Activated CD8-positive, alpha-beta memory T cell treated with anti-CD3 and anti-CD28 coated beads, Interleukin-2, amount 50 U/mL, for 4 hours (primary cell): ENCODE results near the gene NAALADL2.
"Not testable (repeated sequence)": the region's sequence is repeated elsewhere in the genome, so short reads cannot be mapped to it uniquely, and the experiment has no call there.

Source experiments
- DNase-seq: peaks from one replicate; pipeline ENCODE4 v3.0.0-alpha.2; 2020

NAALADL2 gene

DNA sequence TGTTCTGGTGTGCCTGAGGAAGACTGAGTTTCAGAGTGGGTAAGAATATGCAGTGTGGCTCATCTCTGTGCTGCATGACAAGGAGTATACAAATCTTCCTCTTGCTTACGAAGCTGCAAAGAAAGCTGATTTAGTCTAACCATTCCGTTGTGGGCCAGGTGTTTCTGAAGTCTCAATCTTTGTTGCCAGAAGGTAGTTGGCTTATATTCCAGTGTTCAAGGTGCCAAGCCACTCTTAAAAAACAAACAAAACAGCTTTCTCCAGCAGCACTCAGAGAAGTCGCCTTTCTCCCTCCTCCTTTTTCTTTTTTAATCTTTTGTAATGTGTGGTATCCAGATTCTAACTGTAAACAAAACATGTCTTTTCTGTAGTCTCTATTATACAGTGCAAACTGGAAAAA lies 872.4 kb downstream of the NAALADL2 start:
- DNase-seq = no peak

DNA sequence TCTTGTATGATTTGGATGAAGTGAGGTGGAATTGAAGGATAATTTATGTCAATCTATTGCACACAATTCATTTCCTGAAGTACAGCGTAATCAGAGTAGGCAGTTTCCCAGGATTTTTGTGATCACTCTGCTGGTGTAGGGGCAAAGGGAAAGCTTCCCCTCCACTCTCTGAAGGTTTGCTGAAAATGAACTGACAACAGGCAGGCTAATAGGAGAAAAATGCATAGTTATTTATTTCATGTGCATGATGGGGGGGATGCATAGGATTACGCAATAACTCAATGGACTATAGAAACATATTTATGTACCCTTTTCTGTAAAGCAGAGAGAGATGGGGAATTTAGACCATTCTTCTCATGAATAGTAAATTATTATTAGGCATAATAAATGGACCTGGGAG lies 872.9 kb downstream of the NAALADL2 start:
- no peak for DNase-seq

DNA sequence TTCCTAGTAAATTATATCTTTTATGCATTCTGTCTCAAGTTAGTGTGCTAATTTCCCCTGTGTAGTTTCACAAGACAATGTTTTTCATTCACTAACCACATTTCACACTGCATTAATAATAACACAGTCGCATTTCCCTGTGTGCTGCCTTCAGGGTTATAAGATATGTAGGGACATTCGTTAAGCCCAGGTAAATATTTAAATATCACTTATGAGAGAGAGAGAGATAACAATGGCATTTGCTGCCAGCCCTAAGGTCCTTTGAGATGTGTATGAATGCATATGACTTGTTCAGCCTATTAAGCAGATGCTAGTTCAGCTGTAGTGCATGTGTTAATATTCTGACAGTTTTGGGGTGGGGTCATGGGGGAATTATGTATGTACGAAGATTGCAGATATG lies 876.7 kb downstream of the NAALADL2 start:
- DNase-seq = no peak

DNA sequence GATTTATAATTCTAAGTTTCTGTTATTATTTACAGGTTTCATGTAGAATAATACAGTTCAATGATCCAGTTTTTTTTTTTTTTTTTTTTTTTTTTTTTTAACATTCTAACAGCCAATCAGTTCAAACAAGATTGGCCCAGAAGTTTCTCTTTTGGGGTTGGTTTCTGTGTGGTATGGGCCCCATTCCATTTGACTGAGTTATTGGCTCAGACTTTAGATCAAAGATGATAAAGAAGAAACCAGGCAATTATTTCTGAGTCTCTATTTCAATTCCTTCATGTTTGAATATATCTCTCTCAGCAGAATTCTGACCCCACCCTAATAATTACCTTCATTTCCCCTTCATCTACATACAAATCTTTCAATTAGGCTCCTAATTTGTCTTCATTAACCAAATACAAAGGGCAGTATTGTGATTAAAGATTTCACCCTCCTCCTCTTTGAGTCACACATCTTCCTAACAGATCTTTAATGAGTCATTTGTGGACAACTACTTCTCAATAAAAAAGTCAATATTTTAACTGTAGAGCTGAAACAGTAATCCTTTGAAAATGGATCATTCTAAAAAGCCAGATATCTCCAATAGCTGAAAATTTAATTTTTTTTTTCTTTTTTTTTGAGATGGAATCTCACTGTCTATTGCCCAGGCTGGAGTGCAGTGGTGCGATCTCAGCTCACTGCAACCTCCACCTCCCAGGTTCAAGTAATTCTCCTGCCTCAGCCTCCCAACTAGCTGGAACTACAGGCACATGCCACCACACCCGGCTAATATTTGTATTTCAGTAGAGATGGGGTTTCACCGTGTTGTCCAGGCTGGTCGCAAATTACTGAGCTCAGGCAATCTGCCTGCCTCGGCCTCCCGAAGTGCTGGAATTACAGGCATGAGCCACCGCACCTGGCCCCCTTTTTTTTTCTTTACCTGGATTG lies 878.8 kb downstream of the NAALADL2 start:
- DNase-seq = no peak

DNA sequence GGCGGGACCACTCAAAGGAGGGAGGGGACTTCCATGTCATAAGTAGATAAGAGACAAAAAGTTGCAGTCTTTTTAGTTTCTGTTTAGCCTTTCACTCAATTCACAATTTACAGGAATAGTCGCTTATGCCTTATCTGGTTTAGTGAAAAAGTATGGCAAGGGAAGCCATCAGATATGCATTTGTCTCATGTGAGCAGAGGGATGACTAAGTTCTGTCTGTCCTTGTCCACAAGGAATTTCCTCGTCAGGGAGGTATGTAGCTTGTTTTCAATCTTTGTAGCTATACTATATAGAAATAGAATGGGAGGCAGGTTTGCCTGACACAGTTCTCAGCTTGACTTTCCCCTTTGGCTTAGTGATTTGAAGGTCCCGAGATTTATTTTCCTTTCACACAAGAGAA lies 882.8 kb downstream of the NAALADL2 start:
- DNase-seq = no peak

DNA sequence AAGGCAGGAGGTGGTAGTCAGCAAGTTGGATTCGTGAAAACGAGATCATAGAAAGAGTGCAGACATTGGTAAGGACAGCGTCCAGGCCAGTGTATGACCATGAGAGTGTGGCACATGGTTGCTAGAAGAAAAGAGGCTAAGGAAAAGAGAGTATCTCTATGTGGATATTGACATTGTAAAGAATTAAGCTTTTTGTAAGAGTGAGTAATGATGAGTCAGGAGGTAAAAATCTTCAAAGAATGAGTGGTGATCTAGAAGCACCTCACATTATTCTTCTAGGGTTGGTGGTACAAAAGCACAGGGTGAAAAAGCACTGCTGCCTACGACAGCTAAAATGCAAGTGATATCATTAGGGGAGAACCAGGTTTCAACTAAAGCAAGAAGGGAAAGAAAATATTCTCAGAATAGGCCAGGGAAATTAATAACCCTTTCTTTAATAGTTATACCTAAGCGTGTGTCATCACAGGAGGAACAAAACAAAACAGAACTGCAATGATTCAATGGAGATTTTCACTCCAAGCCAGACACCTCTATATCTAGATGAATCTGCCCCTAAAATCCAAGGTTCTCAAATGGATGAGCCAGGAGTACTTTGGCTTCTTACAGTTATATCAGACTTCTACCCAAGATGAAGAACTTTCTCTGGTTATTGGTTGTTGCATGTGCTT lies 884.7 kb downstream of the NAALADL2 start:
- DNase-seq = no peak

DNA sequence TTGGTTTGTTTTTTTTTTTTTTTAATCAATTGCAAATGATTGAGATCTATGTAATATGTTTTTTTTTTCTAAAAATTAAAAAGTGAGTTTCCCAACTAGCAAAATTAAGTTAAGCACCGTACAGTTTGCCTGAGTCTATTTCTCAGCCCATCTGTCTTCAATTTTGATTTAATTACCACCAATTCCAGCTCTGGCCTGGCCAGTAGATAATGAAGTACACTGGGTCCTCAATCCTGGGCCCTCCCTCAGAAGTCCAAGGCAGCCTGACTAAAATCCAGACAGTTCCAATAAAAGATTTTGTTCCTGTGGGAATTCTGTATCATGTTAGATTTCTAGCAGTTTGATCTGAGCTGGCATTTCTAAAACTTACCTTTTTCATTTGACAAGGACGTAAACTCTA lies 887.2 kb downstream of the NAALADL2 start:
- no peak for DNase-seq

DNA sequence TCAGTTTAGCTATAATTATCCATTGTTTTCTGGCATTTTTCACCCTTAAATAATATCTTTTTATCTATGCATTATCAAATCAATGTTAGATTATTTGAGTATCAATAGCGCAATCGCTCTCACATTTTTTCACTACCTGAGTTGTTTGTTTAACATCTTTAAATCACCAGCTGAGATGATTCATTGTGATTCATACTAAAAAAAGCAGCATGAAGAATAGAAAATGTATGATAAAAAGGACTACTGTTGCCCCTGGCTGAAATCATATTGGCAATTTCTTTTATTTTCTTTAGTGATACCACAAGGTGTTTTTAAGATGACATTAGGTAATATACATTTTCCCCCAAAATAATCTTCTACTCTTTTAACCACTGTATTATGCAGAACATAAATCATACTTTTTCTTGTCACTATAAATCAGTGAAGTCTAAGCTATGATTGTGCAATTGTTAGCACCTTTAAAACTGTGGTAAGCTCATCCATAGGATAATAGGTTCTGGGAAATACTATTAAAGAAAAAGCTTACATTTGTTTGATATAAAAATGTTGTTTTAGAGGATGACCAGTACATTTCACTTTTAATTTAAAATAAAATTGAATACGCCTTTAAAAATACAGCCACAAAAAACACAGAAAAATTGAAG lies 889.1 kb downstream of the NAALADL2 start:
- no peak for DNase-seq

DNA sequence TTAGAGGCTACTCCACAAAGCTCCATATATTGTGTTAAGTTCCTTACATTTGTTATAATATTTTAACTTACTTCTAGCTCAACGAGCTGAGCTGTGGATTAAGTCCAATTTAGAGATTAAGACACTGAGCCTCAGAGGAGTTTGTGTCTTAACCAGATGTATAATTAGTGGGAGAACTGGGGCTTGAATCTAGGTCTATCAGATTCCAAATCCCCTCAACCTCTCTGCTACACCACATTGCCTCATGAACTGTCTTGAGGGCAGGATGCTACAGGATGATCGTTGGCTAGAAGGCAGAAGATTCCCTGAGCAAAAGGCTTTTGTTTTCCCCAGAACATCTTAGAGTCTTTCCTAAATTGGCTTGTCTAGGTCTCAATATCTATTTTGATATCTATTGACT lies 890.8 kb downstream of the NAALADL2 start:
- no peak for DNase-seq

DNA sequence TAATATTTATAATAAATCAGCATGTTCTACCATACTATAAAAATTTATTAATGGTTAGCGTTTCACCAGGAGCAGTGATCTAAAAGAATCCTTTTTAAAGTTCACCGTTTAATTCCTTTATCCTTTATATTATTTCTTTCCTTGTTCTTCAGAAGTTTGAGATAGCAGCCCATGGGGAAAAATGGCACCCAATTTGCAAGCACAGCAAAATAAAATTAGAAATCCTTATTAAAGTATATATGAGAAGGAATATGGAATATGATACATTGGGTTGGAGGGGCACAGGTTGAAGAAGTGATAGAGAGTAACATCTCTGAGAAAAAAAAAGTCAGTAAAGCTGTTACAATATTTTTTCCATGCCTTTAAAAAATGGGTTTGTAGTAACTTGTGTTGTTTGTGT lies 892.0 kb downstream of the NAALADL2 start:
- DNase-seq = no peak

DNA sequence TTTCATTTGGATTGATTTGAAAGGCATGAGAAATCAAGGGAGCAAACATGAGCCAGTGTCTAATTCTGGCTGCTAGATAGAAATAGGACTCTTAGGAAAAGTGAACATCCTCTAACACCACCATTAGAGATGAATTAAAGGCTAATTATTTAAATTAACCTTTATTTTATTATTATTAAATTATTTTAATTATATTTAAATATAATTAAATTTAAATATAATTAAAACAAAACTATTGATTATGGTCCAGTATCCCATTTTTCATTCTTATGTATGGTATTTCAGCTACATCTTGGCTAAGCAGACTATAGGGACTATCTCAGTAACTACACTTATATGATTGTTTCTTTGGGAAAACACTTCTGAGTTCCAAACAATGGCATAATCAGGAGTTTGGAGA lies 904.8 kb downstream of the NAALADL2 start:
- no peak for DNase-seq

DNA sequence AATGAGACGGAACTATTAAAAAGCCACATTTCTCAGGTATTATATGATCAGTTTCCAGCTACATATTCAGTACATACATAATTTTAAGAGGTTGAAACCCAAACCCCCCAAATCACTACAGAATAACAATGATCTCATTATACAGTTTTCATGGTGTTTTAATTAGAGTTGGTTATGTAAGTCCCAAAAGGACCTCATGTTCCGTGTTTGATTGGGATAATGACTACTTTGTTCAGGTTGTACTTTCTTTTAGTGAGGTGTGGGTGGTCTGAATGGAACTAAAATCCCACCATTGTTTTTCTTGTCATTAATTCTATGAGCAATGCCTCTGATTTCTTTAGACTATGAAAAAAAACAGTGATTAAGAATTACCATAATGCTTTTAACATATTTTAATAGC lies 905.6 kb downstream of the NAALADL2 start:
- DNase-seq = no peak

DNA sequence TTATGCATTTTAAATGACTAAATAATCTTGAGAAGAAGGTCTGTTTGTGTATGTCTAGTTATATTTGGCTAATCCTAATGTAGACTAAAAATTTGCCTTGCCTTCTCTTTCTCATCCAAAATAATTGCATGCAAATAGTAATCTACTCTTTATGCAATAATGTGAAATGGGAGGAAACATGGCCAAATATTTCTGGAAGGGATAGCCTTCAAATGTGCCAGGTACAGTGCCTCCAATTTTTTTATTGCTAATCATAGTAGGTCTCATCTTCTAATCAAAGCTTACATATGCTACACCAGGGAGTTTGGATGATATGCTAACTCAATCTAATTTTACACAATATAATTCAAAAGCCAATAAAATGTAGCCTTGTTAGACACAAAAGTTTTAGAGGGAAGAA lies 911.3 kb downstream of the NAALADL2 start:
- DNase-seq = no peak

DNA sequence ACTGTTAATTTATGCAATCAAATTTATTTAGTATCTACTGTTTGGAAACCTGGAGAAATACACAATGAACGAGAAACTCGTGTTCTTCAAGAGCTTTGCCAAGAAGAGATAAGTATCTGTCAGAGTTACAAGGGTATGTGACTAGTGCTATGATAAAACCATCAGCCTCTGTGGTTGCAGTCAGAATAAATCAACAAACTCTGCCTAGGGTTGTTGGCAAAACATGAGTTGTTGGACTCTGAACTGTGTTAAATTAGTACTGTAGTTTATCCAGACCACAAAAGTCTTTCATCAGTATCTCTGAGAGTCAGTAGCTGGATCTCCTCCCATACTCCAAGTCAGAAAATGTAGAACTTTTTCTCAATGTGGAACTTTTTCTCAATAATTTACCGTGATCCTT lies 918.4 kb downstream of the NAALADL2 start:
- DNase-seq = no peak

DNA sequence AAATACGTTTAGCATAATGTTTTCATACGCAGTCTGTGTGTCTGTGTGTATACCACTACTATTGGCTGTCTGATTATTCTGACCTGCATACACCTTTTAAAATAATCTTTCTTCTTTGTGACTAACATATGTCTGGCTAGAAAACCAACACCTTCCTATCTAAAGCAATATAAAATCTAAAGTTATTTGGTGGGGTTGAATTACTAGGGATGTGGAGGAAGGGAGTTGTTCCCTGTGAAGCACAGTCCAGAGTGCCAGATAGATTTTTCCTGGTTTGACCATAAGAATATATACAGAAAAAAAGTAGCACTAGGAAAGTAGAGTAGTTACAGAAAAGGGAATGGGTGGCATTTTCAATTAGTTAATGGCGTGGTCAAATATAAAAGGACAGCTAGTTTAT lies 918.8 kb downstream of the NAALADL2 start:
- no peak for DNase-seq

DNA sequence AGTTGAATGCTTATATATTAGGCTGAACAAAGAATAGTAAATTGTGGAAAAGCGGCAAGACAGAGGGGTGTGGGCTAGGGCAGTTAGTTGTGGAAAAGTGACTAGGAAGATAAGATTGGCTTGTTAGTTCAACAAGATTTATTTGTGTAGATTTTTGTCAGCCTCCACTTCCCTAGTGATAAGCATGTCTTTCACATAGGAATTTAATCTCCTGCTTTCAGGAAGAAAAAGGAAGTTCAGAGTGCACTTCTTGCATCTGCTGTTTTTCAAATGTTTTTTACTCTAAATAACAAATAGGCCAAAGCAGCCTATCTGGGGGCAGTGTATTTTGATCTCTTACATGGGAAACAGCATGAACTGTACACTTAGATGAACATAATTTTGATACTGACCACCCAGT lies 919.9 kb downstream of the NAALADL2 start:
- no peak for DNase-seq

DNA sequence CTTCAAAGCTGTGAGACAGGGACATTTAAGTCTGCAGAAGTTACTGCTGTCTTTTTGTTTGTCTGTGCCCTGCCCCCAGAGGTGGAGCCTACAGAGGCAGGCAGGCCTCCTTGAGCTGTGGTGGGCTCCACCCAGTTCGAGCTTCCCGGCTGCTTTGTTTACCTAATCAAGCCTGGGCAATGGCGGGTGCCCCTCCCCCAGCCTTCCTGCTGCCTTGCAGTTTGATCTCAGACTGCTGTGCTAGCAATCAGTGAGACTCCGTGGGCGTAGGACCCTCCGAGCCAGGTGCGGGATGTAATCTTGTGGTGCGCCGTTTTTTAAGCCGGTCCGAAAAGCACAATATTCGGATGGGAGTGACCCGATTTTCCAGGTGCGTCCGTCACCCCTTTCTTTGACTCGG lies 928.0 kb downstream of the NAALADL2 start:
- DNase-seq = not testable (repeated sequence)

DNA sequence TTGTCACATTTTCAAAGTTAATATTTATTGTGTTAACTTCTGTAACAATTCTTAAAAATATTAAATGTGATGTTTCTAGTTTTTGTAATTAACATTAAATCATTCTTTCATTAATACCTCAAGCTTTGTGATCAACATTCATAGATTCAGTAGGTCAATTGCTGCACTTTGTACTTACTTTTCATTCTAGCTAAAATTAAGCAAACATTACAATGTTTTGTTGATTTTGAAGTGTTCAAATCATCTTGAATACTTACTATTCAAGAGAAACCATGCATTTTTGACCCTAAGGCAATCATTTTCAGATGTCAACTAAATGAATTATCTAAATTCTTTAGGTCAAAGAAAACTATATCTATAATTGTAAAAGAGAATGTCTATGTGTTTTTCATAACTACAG lies 933.1 kb downstream of the NAALADL2 start:
- DNase-seq = no peak

DNA sequence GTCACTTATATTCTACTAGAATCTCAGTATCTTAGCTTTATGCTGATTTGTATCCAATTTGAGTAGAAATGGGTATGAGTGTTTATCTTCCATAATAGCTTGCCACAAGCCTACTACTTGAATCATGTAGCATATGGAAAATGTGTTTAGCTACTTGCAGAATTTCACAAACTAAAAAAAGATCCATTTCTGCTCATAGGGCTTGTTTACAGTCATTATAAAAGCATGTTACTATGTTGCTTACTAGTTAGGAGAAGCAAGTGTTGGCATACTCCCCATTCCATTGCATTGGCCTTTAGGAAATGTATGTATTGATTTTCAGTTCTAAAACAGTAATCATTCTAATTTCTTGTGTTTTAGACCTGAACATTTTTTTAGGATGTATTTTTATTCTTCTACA lies 939.2 kb downstream of the NAALADL2 start:
- no peak for DNase-seq

DNA sequence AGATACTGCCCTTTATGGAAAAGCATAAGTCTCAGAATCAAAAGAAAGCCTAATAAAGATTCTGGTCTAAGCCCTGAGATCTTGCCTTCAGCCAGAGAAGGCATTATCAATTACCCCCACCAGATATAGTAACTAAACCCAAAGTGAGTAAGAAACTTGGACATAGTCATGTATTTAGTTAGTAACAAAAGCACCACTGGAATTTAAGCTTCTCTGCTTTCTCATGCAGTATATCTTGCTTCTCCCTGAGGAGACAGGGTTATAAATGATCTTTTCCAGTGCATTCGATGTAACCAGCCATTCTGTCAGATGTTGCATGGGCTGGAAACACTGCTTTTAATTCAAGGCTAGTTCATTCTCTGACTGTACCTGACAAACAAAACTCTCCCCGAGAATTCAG lies 946.7 kb downstream of the NAALADL2 start:
- DNase-seq = no peak

DNA sequence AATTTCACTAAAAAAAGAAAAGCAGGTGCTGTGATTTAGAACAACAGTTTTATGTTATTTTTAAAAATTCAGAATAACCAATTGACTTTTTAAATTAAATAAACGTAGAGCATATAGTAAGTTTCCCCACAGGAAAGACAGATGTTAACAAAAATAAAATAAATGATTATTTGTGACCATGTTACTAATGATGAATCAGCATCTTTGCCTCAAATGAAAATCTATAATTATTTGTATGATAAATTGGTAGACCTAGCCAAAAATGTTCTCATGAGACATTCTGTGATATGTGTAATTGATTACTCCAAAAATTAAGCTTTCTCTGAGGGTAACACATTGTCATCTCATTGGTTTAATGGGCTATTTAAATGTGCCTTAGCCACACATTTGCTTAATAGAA lies 948.0 kb downstream of the NAALADL2 start:
- no peak for DNase-seq

DNA sequence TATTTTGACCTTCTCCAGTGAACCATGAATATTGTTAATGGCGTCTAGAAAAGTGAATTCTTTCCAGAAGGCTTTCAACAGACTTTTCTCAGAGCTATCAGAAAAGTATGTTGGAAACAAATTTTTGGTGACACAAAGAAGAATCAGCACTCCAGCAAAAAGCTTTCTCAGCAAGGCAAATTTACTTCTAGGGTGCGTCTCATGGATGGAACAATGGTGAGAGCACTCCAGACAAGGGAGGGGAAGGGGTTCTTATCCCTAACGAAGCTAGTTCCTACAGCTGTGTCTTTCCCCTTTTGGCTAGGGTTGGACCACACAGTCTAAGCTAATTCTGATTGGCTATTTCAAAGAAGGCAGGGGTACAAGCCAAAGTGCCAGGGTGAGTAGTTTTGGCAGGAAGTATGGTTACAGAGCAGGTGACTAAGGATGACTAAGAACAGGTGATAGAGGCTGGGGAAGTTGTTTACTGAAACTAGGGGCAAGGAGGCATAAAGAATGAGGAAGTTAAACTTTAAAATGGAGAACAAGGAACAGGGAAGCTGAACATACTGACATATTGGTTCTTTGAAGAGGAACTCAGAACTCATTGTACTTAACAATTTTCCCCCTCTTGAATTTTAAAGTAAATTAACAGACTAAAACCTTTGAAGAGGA lies 959.8 kb downstream of the NAALADL2 start:
- no peak for DNase-seq

DNA sequence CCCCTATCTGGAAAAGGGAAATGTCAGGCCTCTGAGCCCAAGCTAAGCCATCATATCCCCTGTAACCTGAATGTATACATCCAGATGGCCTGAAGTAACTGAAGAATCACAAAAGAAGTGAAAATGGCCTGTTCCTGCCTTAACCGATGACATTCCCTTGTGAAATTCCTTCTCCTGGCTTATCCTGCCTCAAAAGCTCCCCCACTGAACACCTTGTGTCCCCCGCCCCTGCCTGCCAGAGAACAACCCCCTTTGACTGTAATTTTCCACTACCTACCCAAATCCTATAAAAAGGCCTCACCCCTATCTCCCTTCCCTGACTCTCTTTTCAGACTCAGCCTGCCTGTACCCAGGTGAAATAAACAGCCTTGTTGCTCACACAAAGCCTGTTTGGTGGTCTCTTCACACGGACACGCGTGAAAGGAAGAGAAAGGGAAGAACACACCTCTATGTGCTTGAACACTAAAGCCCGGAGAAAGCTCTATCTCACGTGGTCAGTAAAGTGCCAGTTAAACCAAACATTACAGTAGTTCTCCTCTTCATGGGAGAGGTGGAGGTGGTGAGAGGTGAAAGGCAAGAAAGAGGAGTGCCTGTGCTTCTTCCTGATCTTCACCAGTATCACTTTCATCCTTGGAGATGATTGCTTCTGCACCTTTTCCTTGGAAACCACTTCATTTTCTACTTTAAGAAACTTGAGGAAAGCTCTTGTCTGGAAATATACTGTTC lies 963.8 kb downstream of the NAALADL2 start:
- DNase-seq = not testable (repeated sequence)
